GM12878 (cell line): ENCODE data around the gene FASN. TPM values are rescaled to one million over a fixed set of nuclear protein-coding genes. Genes with fewer than 3 reads are reported as not detected.

Experiments used
- ATAC-seq: fragments of 200-7000 bp; cut with Tn5 transposase; 3 replicates; pipeline ENCODE4 v1.9.1; 2020; ENCODE audit warnings: mild to moderate bottlenecking, moderate library complexity
- BruUV-seq: library from RNA; stranded (reverse); fragments of 400-500 nt; replicated peaks from 2 replicates; lab custom pipeline; 2021; lab: Mats Ljungman, UMichigan
- CTCF ChIA-PET: fragments of 300-600 bp; sonication (Branson Sonifier 250); formaldehyde crosslinking; extraction: SDS; loops from one replicate; lab custom pipeline; 2021; ENCODE audit warnings: inconsistent platforms; lab: Yijun Ruan, JAX
- POLR2A ChIA-PET: fragments of 350-600 bp; formaldehyde crosslinking; extraction: SDS; loops from one replicate; lab custom pipeline; 2021; ENCODE audit warnings: inconsistent platforms; lab: Charles Lee
- RAD21 ChIA-PET: fragments of 300-600 bp; sonication (Branson Sonifier 250); formaldehyde crosslinking; loops from one replicate; lab custom pipeline; 2023; ENCODE audit warnings: antibody characterized with exemption; ENCODE audit not compliant: unreplicated experiment; lab: Charles Lee
- SMC1A ChIA-PET: fragments of 300-600 bp; sonication (Branson Sonifier 250); formaldehyde crosslinking; loops from one replicate; lab custom pipeline; 2023; ENCODE audit not compliant: unreplicated experiment, uncharacterized antibody; lab: Charles Lee
- DNase-seq: peaks from one replicate; pipeline ENCODE4 v3.0.0-alpha.2; 2011; ENCODE audit warnings: low read depth, low spot score
- FAIRE-seq: peaks from 3 replicates; lab custom pipeline; 2011; peaks lifted over from hg19 to GRCh38; lab: Jason Lieb, UNC
- H2AFZ ChIP-seq: 2 replicates; pipeline ENCODE4 v1.6.0; 2011; ENCODE audit warnings: low read depth, low read length, control low read depth; ENCODE audit not compliant: control insufficient read depth
- H3K27ac ChIP-seq: 2 replicates; pipeline ENCODE4 v1.5.1; 2011; ENCODE audit warnings: control low read depth; ENCODE audit not compliant: control insufficient read depth, insufficient read depth
- H3K27me3 ChIP-seq, 2 experiments: replicated peaks in 1 of 2; 2 replicates each; pipeline versions ENCODE4 v1.6.0 to v1.6.1; 2011; ENCODE audit warnings: low read length in 1 of 2; ENCODE audit not compliant: control insufficient read depth in 2 of 2, insufficient read depth in 2 of 2
- H3K36me3 ChIP-seq, 2 experiments: 2 replicates each; pipeline ENCODE4 v1.5.1; 2011; ENCODE audit warnings: low read length in 1 of 2; ENCODE audit not compliant: control insufficient read depth in 2 of 2, insufficient read depth in 2 of 2
- H3K4me1 ChIP-seq: 2 replicates; pipeline ENCODE4 v1.6.1; 2011; ENCODE audit warnings: mild to moderate bottlenecking, low read length, moderate library complexity, mixed read lengths; ENCODE audit not compliant: control insufficient read depth, insufficient read depth
- H3K4me2 ChIP-seq: 2 replicates; pipeline ENCODE4 v1.6.0; 2011; ENCODE audit warnings: control low read depth; ENCODE audit not compliant: control insufficient read depth, insufficient read depth
- H3K4me3 ChIP-seq: fragments of 200-600 bp; sonication (generic); 2 replicates; pipeline ENCODE4 v1.5.1; 2016
- H3K79me2 ChIP-seq: 2 replicates; pipeline ENCODE4 v1.6.0; 2011; ENCODE audit warnings: low read length; ENCODE audit not compliant: control insufficient read depth, insufficient read depth
- H3K9ac ChIP-seq: 2 replicates; pipeline ENCODE4 v1.8.0; 2011; ENCODE audit warnings: low read length, control low read depth, mixed read lengths; ENCODE audit not compliant: control insufficient read depth, insufficient read depth
- H3K9me3 ChIP-seq: replicated peaks from 3 replicates; pipeline ENCODE4 v1.5.1; 2011; ENCODE audit warnings: mild to moderate bottlenecking, low read length; ENCODE audit not compliant: control insufficient read depth, insufficient read depth
- H4K20me1 ChIP-seq: 2 replicates; pipeline ENCODE4 v1.6.0; 2011; ENCODE audit not compliant: control insufficient read depth, insufficient read depth
- EGR1 ChIP-seq, 2 experiments: IDR thresholded peaks; 1 replicate in 1 of 2; 2 replicates in 1 of 2; pipeline ENCODE4 v1.6.1; 2011 to 2012; ENCODE audit warnings: low read depth in 2 of 2, low read length in 2 of 2, borderline replicate concordance in 1 of 2, mild to moderate bottlenecking in 1 of 2, moderate library complexity in 1 of 2
- NFYB ChIP-seq: IDR thresholded peaks from 2 replicates; pipeline ENCODE4 v1.6.1; 2011; ENCODE audit warnings: low read depth, mild to moderate bottlenecking, low read length, improper control_type of control experiment, moderate library complexity; ENCODE audit not compliant: insufficient read depth
- TBL1XR1 ChIP-seq: IDR thresholded peaks from 2 replicates; pipeline ENCODE4 v1.6.1; 2012; ENCODE audit warnings: low read depth, low read length, improper control_type of control experiment
- WGBS: methylation state at CpG from one replicate; pipeline ENCODE4 v1.1.6; 2016; ENCODE audit warnings: low lambda C conversion rate; ENCODE audit not compliant: insufficient replicate concordance, insufficient coverage; ENCODE audit errors: missing lambda C conversion rate; 5-methylcytosine and 5-hydroxymethylcytosine counted together
- in situ Hi-C: fragments of 300-500 bp; cut with MboI; formaldehyde crosslinking; loops from 9 replicates; pipeline ENCODE4 v1.14.3; 2018; ENCODE audit warnings: mixed read lengths
- intact Hi-C: fragments of 100-400 bp; cut with micrococcal nuclease; formaldehyde crosslinking; loops from one replicate; pipeline ENCODE4 v1.14.2; 2022; ENCODE audit not compliant: unreplicated experiment
- polyA plus RNA-seq, 11 experiments: library from polyadenylated mRNA; depleted of rRNA in 4 of 11; unstranded in 6 of 11; stranded (reverse) in 5 of 11; fragments of >200 nt; fragmentation: Nextera tagmentation in 4 of 11; fragmentation: Illumina TruSeq in 1 of 11; extraction: Ambion mirVana in 4 of 11; extraction: Trizol in 1 of 11; gene quantifications; 1 replicate in 1 of 11; 2 replicates in 10 of 11; pipeline versions ENCODE4 v1.2.1 to v1.2.3, GENCODE V29; 2011 to 2016; ENCODE audit warnings: inconsistent platforms in 2 of 11, missing spikeins in 2 of 11, low read depth in 1 of 11
- total RNA-seq, 4 experiments: library from RNA; depleted of rRNA in 3 of 4; stranded (reverse); fragments of >200 nt in 3 of 4; fragmentation: Illumina TruSeq in 1 of 4; extraction: Trizol in 1 of 4; gene quantifications; 2 replicates each; pipeline versions ENCODE4 v1.2.1 to v1.2.3, GENCODE V29; 2013 to 2021
- TF ChIP-seq, protein P1 (sequence below): fragments of 450-650 bp; IDR thresholded peaks from 2 replicates; pipeline ENCODE4 v1.6.1; 2017; ENCODE audit warnings: mild to moderate bottlenecking, low read depth, inconsistent platforms; ENCODE audit not compliant: poor library complexity, severe bottlenecking

FASN gene
- total and polyA plus RNA-seq, 10 of the 15 experiments (the other 5 are each of a cell fraction or from before 2014, with no cell fraction given): 0.19 to 333 (median 30.4) TPM

DNA sequence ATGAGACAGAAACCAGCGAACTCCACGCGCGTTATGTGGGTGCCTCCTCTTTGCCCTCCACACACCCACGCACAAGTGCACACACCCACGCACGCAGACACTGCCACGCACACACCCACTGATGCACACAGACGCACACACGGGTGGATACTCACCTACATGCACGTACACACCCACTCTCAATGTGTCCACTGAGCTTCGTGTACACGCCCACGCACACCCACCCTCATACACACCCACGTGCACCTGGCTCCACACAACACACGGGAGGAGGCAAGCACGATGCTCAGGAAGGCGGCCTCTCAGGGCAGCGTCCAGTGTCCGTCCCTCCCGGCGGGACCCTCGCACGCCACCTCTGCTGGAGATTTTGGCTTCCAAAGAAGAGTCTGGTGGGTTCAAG is 50.7 kb downstream of the FASN start (continued):
- no peak for TF ChIP-seq NFYB
- no peak for TF ChIP-seq TBL1XR1

DNA sequence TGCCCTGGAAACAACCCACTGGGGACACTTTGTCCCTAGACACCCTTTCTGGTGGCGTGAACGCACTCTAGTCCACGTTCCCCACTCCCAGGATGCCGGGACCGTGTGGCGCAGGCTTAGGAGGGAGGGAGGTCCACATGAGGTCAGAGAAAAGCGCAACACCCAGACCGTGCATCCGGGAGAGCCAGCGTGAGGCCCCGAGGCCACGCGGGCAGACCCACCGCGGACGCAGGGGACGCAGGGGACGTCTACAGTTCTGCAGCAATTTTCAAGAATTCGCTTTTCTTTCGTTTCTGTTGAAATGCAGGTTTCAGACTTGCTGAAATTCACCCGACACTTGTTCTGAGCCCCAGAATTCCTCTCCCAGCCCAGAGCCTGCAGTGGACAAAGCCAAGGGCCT is 51.1 kb downstream of the FASN start:
- DNase-seq (no peak), FAIRE-seq (no peak), ATAC-seq (no peak)
- no TSS peak for BruUV-seq
- TF ChIP-seq, protein P1, sequence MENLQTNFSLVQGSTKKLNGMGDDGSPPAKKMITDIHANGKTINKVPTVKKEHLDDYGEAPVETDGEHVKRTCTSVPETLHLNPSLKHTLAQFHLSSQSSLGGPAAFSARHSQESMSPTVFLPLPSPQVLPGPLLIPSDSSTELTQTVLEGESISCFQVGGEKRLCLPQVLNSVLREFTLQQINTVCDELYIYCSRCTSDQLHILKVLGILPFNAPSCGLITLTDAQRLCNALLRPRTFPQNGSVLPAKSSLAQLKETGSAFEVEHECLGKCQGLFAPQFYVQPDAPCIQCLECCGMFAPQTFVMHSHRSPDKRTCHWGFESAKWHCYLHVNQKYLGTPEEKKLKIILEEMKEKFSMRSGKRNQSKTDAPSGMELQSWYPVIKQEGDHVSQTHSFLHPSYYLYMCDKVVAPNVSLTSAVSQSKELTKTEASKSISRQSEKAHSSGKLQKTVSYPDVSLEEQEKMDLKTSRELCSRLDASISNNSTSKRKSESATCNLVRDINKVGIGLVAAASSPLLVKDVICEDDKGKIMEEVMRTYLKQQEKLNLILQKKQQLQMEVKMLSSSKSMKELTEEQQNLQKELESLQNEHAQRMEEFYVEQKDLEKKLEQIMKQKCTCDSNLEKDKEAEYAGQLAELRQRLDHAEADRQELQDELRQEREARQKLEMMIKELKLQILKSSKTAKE: no peak
- TF ChIP-seq EGR1 (IDR thresholded peaks at IDR 0.05; ENCODE audit: borderline replicate concordance in 1 of 2, low read depth in 2 of 2, low read length in 2 of 2): no peak
- no peaks in the 10 kb centered on the region for H3K4me1 ChIP-seq
- H3K27ac ChIP-seq: no peak overlapping the region
- 94% methylated on average over 20 of the region's 21 CpGs for WGBS
- ChIA-PET RAD21 (no interaction called here), CTCF (no interaction called here), POLR2A (no interaction called here), SMC1A (no interaction called here)
- intact Hi-C loops (no loop called here), in situ Hi-C loops (no loop called here)
- H4K20me1 ChIP-seq: no peaks in the 10 kb centered on the region
- H3K36me3 ChIP-seq: no peaks in the 10 kb centered on the region
- no peak overlapping the region for H3K4me2 ChIP-seq
- no peaks in the 10 kb centered on the region for H3K27me3 ChIP-seq
- no peaks in the 10 kb centered on the region for H3K9me3 ChIP-seq
- no peak overlapping the region for H3K4me3 ChIP-seq
- no peak overlapping the region for H3K9ac ChIP-seq
- H2AFZ ChIP-seq: no peak overlapping the region
- no peaks in the 10 kb centered on the region; the same call in 1 of the 2 replicates for H3K79me2 ChIP-seq
